GM21390 (cell line): ENCODE results near the gene ADRA1B.

ENCODE experiments used
- ATAC-seq: cut with Tn5 transposase; IDR thresholded peaks from one replicate; pipeline ENCODE4 v1.9.1; 2021; ENCODE audit not compliant: unreplicated experiment

The ADRA1B gene

GRCh38 chr5:159923008-159923407, 6.7 kb downstream of the ADRA1B start:
- ATAC-seq: no peak

DNA sequence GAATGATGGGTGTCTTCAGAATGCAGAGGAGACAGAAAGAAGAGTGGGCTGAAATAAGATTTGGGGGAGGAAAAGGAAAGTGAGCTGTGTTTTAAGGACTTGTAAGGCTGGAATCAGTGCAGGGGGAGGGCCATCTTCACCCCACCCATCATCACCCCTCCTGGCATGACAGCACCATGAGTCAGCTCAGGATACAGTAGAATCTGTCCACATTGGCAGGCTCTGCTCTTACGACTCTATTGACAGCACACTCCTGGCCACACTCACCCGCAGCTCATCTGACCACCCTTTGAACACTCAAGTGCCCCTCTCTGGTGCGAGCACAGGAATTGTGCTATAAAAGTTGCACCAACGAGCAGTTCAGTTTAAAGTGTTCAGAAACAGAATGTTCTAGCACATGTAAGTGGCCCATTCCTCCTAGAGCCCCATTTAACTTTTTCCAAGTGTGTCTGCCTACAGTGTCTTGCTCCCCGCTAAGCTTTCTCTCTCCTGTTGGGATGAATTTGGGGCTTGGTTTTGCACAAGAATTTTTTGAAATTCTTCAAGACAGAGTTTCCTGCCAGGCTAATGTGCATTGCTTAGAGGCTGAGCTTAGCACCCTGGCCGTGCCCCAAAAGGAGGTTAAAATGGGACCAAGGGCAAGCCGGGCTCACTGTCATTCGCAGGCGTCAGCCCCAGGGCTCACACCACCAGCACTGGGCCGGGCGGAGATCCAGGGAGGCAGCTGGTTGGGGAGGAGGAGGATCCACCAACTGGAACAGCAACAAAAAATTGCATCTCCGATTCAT, 12.0 kb downstream of the ADRA1B start:
- no peak for ATAC-seq

DNA sequence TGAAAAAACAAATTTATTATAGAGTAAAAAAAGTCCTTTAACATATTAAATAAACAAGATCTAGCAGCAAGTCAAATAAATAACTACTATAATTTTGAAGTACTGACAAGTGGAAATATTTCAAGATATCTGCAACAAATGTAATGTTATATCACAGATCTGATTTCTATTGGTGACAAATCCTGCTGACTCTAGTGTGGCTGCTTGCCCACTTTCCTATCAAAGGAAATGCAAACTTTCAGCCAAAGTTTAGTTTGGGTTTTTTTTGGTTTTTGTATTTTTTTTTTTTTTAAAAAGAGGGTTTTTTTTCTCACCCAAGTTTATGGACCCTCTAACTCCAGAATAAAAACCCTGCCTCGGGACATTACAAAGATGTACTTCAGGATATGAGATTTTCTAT, 12.9 kb downstream of the ADRA1B start:
- ATAC-seq: no peak

DNA sequence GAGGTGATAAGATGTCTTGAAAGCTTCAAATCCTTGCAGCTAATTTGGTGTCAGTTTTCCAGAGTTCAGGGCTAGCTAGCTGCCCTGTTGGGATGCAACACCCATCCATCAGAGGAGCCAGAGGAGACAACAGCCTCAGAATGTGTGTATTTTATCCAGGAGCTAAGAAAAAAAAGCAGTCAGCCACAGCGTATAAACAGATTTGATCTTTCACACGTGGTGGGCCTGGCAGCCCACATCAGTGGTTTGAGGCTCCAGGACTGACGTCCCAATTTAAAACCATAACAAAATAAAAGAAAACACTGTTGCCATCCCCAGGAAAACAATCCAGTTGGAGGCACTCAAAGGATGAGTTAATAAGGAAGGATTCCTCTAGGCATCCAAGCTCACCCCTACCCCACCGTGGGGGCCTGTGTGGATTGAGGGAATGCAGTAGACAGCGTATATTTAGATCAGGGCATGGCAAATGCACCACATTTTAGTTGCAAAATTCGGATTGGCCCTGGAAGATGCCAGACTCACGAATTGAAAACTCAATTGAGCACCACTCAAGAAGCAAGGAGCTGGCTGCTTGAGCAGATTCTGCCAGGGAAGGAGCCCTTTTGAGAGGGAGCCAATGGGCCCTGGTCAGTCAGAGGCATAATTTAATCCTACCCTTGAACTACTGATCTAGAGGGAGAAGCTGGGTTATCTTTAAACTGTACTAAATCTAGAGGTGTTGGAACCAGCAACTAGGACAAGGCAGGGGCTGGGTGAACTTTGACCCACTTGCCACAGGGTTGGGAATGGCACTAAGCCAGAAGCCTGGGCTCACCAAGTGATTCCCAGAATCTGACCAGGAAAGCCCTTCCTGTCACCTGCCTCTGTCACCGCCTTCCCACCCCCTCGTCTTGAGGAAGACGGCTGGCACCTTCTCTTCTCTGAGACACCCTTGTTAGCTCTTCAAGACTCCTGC, 17.5 kb downstream of the ADRA1B start:
- ATAC-seq: no peak

DNA sequence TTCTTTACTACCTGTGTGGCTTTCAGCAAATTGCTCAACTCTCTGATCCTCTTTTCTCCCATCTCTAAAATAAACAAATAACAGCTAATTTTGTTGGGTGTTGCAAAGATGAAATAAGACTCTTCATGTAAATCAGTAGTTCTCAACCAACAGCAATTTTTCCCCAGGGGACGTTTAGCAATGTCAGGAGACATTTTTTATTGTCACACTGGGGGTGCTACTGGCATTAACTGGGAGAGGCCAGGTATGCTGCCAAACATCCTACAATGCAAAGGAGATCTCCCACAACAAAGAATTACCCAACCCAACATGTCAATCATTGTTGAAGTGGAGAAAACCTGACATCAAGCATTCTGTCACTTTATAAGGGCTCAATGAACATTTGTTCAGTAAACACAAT, 19.7 kb downstream of the ADRA1B start:
- no peak for ATAC-seq

- ATAC-seq: no peak
Observed at GRCh38 chr5:159936686-159937329, 20.5 kb downstream of the ADRA1B start.

DNA sequence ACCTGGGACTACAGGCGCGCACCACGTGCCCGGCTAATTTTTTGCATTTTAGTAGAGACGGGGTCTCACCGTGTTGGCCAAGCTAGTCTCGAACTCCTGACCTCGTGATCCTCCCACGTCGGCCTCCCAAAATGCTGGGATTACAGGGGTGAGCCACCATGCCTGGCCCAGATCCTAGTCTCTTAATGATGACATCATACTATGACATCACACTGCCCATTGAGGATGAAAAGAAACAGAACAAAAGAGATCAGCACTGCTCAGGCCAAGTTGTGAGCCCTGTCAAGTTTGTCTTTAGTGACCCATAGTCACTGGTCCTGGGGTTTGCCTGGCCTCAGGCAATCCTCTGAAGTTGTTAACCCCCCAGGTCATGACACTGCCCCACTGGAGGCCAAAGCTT, 21.3 kb downstream of the ADRA1B start:
- no peak for ATAC-seq

- no peak for ATAC-seq
Observed at GRCh38 chr5:159943326-159943725, 27.0 kb downstream of the ADRA1B start.

DNA sequence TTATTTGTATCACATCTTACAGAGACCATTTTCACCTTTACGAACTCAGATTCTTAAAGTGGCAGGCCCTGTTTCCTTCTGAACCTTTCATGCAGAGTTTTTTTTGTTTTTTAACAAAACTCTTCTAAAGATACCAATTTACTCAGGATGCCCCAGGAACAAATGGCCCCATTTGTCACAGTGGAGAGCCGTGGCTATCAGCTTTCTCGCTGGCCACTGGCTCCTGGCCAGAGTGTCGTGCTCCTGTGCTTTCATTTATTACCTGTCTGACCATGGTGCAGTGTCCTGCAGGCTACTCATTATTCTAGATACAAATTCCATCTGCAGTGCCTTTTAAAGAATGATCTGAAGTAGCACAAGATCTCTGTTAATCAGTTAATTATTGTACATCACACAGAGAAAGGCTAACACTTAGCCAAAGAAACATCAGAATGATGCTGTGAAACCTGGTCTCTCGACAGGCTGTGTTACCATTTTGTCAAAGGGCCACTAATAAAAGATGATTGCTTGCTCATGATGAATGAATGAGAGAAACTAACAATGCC, 27.8 kb downstream of the ADRA1B start:
- no peak for ATAC-seq

- no peak for ATAC-seq
Observed at GRCh38 chr5:159945359-159945758, 29.1 kb downstream of the ADRA1B start.

DNA sequence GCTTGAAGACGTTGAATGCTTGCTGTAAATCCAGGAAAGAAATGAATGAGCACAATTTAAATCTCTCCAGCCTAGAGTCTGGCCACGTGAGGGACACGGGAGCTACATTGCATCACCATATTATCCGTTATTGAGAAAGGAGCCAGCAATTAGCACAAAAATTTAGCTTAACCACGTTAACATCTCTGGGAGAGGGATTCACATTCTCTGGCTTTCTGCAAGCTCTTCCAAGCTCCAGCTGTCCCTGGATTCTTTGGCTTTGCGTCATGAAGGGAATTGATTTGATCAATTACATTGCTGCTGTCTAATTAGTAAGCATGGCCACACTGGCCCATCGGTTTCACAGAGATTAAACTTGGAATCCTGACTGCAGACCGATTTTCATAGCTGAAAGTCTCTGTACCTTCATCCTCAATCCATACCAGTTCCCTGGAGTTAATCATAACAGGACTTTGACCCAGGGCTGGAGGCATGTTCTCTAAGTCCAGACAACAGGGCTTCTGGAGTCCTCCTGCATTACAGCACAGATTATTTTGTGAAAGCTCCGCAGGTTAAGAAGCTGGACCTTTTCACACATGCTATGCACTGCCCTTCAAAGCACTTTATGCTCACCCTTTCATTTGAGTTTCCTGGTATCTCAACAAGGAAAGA, 31.6 kb downstream of the ADRA1B start:
- ATAC-seq: no peak

- ATAC-seq: no peak
Observed at GRCh38 chr5:159951387-159951786, 35.1 kb downstream of the ADRA1B start.

DNA sequence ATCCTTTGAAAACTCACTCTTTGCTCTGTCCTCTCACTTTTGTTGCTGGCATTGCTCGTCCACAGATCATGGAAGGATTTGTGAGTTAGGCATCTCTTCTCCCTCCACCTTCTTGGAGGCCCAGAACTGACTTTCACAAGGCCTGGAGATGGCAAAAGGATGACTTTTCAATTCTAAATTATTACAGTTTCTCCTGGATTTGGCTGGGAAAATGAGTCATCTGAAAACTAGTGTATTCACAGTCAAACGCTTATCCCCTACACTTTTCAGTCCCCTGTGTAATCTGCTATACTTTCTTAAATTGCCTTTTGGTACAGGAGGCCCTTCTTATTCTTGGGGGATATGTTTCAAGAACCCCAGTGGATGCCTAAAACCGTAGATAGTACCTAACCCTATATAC, 35.6 kb downstream of the ADRA1B start:
- no peak for ATAC-seq

GRCh38 chr5:159953609-159954008, 37.3 kb downstream of the ADRA1B start:
- ATAC-seq: no peak

GRCh38 chr5:159955056-159955624, 38.9 kb downstream of the ADRA1B start:
- ATAC-seq: no peak

DNA sequence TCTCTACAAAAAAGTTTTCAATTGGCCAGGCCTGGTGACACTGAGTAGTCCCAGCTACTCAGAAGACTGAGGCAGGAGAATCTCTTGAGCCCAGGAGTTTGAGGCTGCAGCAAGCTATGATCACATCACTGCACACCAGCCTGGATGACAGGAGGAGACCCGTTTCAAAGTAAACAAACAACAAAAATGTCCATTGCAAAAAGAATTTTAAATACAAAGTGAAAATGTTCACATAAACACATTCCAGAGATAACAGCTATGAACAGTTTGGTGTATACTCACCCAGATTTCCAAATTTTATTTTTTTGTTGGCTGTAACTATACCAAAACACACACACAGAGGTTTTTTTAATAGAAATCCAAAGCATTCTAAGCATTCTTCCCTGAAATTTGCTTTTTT, 39.8 kb downstream of the ADRA1B start:
- no peak for ATAC-seq

- no peak for ATAC-seq
Observed at GRCh38 chr5:159961176-159962160, 45.2 kb downstream of the ADRA1B start.

GRCh38 chr5:159962214-159962613, 45.9 kb downstream of the ADRA1B start:
- no peak for ATAC-seq

GRCh38 chr5:159963935-159964334, 47.7 kb downstream of the ADRA1B start:
- no peak for ATAC-seq
